PC-3 (cell line): ENCODE data around the gene PLOD3. TPM values are rescaled to one million over a fixed set of nuclear protein-coding genes. Genes with fewer than 3 reads are reported as not detected.
"Not testable (repeated sequence)": the region's sequence is repeated elsewhere in the genome, so short reads cannot be mapped to it uniquely, and the experiment has no call there.

Experiments
- ATAC-seq: fragments of 200-7000 bp; cut with Tn5 transposase; 2 replicates; pipeline ENCODE4 v1.9.1; 2020; ENCODE audit warnings: mild to moderate bottlenecking, moderate library complexity
- BruUV-seq: library from RNA; stranded (reverse); fragments of 400-500 nt; replicated peaks from 2 replicates; lab custom pipeline; 2021; lab: Mats Ljungman, UMichigan
- CTCF ChIA-PET: fragments of 300-600 bp; sonication (Branson Sonifier 250); formaldehyde crosslinking; loops from one replicate; lab custom pipeline; 2022; ENCODE audit warnings: antibody characterized with exemption; lab: Charles Lee
- POLR2A ChIA-PET: fragments of 300-600 bp; sonication (Branson Sonifier 250); formaldehyde crosslinking; loops from one replicate; lab custom pipeline; 2022; ENCODE audit warnings: antibody characterized with exemption; ENCODE audit not compliant: unreplicated experiment; lab: Charles Lee
- DNase-seq: peaks from one replicate; pipeline ENCODE4 v3.0.0-alpha.2; 2015
- H2AFZ ChIP-seq: fragments of 300-600 bp; sonication (generic); 2 replicates; pipeline ENCODE4 v1.6.0; 2016; ENCODE audit warnings: antibody characterized with exemption, low read length
- H3F3A ChIP-seq: fragments of 300-600 bp; sonication (generic); one replicate; pipeline ENCODE4 v1.6.0; 2017; ENCODE audit warnings: antibody characterized with exemption, low read length, control low read depth, mild to moderate bottlenecking; ENCODE audit not compliant: unreplicated experiment
- H3K27ac ChIP-seq: fragments of 300-600 bp; sonication (generic); 2 replicates; pipeline ENCODE4 v1.5.1; 2016; ENCODE audit warnings: mild to moderate bottlenecking, low read length
- H3K27me3 ChIP-seq: fragments of 300-600 bp; sonication (generic); 2 replicates; pipeline ENCODE4 v1.6.1; 2016; ENCODE audit warnings: low read length, mixed read lengths
- H3K36me3 ChIP-seq: fragments of 300-600 bp; sonication (generic); 2 replicates; pipeline ENCODE4 v1.6.1; 2016; ENCODE audit warnings: low read depth, mixed run types, low read length, mixed read lengths
- H3K4me1 ChIP-seq: fragments of 300-600 bp; sonication (generic); 2 replicates; pipeline ENCODE4 v1.5.1; 2016; ENCODE audit warnings: low read length; ENCODE audit not compliant: insufficient read depth
- H3K4me2 ChIP-seq: fragments of 300-600 bp; sonication (generic); 2 replicates; pipeline ENCODE4 v1.6.0; 2016; ENCODE audit warnings: low read length
- H3K4me3 ChIP-seq: fragments of 300-600 bp; sonication (generic); 2 replicates; pipeline ENCODE4 v1.5.1; 2016; ENCODE audit warnings: mild to moderate bottlenecking, low read length, mixed read lengths
- H3K79me2 ChIP-seq: fragments of 300-600 bp; sonication (generic); 2 replicates; pipeline ENCODE4 v1.6.1; 2017; ENCODE audit warnings: low read length, mixed read lengths
- H3K9ac ChIP-seq: fragments of 300-600 bp; sonication (generic); 2 replicates; pipeline ENCODE4 v1.6.0; 2016; ENCODE audit warnings: mild to moderate bottlenecking, low read length
- H3K9me2 ChIP-seq: fragments of 300-600 bp; sonication (generic); replicated peaks from 2 replicates; pipeline ENCODE4 v1.6.1; 2016; ENCODE audit warnings: mixed run types, low read length, mixed read lengths
- H3K9me3 ChIP-seq: fragments of 300-600 bp; sonication (generic); 2 replicates; pipeline ENCODE4 v1.6.1; 2016; ENCODE audit warnings: low read length, mixed read lengths
- H4K20me1 ChIP-seq: fragments of 300-600 bp; sonication (generic); 2 replicates; pipeline ENCODE4 v1.6.1; 2016; ENCODE audit warnings: low read length, mixed read lengths
- EZH2 ChIP-seq: fragments of 300-600 bp; sonication (generic); IDR thresholded peaks from one replicate; pipeline ENCODE4 v1.6.1; 2017; ENCODE audit warnings: antibody characterized with exemption, mild to moderate bottlenecking, low read length; ENCODE audit not compliant: unreplicated experiment
- EZH2phosphoT487 ChIP-seq: fragments of 300-600 bp; sonication (generic); IDR thresholded peaks from 2 replicates; pipeline ENCODE4 v1.6.1; 2018; ENCODE audit warnings: mild to moderate bottlenecking, antibody characterized with exemption, low read length, borderline replicate concordance
- intact Hi-C: fragments of 100-400 bp; cut with micrococcal nuclease; formaldehyde crosslinking; loops from 2 replicates; pipeline ENCODE4 v1.9.0; 2023
- total RNA-seq: library from RNA; depleted of rRNA; stranded (reverse); fragments of >200 nt; gene quantifications from 2 replicates; pipeline ENCODE4 v1.2.3, GENCODE V29; 2014
- TF ChIP-seq, protein P1 (sequence below): fragments of 300-600 bp; sonication (generic); conservative IDR thresholded peaks from 2 replicates; pipeline ENCODE4 v1.5.1; 2017; ENCODE audit warnings: antibody characterized with exemption, low read depth, mild to moderate bottlenecking, low read length

Gene PLOD3
- total RNA-seq, 1 experiment from 2014 or later = 66.6 TPM

DNA sequence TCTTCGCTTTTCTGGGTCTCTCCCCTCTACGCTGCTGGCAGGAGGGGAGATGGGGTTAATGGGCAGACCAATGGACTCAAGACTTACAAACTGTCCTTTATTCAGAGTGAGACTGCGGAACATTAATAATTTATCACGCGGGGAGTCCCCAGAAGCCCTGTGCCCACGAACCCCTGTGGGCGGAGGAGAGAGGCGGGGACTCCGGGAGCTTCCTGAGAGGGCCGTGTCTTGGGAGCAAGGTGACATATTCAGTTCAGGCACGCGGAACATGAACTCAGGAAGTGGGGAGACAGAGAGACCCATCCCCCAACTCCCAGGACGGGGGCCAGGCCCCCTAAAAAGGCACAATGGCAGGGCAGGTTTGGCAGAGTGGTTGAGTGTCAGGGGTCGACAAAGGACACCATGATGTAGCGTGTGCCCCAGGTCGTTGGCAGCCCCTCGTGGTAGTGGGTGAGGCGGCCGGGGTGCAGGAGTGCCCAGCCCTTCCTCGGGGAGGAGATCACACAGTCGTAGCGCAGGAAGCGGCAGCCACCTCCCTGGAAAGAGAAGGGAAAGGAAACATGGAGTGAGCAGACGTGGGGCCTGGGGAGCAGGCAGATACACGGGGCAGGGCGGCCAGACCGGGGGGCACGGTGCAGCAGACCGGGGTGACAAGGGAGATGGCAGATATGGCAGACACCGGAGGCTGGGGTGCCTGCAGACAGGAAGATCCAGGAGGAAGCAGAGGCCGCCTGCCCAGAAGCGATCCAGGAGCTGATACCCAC, 11.3 kb downstream of the PLOD3 start:
- TSS peak; percentile 31 for BruUV-seq
- POLR2A ChIA-PET = no interaction called here

DNA sequence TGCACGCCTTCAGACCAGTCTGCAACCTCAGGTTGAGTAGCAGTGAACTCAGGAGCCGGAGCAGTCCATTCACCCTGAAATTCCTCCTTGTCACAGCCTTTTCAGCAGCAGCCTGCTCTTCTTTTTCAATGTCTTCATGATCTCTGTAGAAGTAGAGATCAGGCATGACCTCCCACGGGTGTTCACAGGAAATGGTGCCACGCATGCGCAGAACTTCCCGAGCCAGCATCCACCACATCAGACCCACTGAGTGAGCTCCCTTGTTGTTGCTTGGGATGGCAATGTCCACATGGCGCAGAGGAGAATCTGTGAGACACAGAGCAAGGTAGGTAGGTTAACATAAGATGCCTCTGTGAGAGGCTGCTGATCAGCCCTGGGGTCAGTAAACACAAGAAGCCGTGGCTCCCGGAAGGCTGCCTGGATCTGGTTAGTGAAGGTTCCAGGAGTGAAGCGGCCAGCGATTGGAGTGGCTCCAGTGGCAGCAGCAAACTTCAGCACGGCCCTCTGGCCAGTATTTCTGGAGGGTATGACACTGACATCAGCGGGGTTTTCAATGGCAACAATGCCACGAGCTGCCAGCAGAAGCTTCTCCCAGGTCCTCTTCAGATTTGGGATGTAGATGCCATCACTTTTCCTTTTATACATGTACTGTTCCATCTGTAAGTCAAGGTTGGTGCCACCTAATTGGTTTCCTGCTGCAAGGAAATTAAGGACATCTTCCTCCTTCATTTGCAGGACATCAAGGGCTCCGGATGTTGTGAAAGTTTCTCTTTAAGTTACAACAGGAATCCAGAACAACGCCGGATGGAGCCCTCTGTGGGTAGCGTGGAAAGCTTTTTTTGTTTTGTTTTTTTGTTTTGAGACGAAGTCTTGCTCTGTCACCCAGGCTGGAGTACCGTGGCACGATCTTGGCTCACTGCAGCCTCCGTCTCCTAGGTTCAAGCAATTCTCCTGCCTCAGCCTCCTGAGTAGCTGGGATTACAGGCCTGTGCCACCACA, 13.3 kb downstream of the PLOD3 start:
- H3K9me2 ChIP-seq, H3F3A ChIP-seq, H3K9me3 ChIP-seq, H3K79me2 ChIP-seq, H2AFZ ChIP-seq, H4K20me1 ChIP-seq, H3K27me3 ChIP-seq, H3K27ac ChIP-seq, H3K4me3 ChIP-seq, H3K4me1 ChIP-seq, ATAC-seq, intact Hi-C loops, H3K36me3 ChIP-seq, DNase-seq, H3K9ac ChIP-seq, H3K4me2 ChIP-seq, BruUV-seq, CTCF ChIA-PET: not testable (repeated sequence)
- POLR2A ChIA-PET = interaction anchor here (0.6 kb wide), 1 partner anchor 34 kb away, joined by 3 read pairs; the partner anchor contains the start of gene CLDN15

More for the DNA sequence above, 11.3 kb downstream of the PLOD3 start:
- Histone ChIP-seq H3K4me3 (no peak overlapping the region), H3K27ac (no peak overlapping the region), H3K4me2 (no peak overlapping the region), H3K9me2 (no peaks in the 10 kb centered on the region), H3K4me1 (no peaks in the 10 kb centered on the region), H3K79me2 (no peaks in the 10 kb centered on the region), H2AFZ (no peak overlapping the region), H3K36me3 (no peaks in the 10 kb centered on the region; the same call in 1 of the 2 replicates), H3K9me3 (no peaks in the 10 kb centered on the region), H4K20me1 (no peaks in the 10 kb centered on the region), H3K9ac (no peak overlapping the region), H3K27me3 (no peaks in the 10 kb centered on the region), H3F3A (no peaks in the 10 kb centered on the region)
- ATAC-seq = no peak
- intact Hi-C loops = no loop called here
- no peak for DNase-seq
- TF ChIP-seq EZH2phosphoT487 (no peak), EZH2 (no peak)
- TF ChIP-seq, protein P1, sequence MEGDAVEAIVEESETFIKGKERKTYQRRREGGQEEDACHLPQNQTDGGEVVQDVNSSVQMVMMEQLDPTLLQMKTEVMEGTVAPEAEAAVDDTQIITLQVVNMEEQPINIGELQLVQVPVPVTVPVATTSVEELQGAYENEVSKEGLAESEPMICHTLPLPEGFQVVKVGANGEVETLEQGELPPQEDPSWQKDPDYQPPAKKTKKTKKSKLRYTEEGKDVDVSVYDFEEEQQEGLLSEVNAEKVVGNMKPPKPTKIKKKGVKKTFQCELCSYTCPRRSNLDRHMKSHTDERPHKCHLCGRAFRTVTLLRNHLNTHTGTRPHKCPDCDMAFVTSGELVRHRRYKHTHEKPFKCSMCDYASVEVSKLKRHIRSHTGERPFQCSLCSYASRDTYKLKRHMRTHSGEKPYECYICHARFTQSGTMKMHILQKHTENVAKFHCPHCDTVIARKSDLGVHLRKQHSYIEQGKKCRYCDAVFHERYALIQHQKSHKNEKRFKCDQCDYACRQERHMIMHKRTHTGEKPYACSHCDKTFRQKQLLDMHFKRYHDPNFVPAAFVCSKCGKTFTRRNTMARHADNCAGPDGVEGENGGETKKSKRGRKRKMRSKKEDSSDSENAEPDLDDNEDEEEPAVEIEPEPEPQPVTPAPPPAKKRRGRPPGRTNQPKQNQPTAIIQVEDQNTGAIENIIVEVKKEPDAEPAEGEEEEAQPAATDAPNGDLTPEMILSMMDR = no peak
- CTCF ChIA-PET = no interaction called here

DNA sequence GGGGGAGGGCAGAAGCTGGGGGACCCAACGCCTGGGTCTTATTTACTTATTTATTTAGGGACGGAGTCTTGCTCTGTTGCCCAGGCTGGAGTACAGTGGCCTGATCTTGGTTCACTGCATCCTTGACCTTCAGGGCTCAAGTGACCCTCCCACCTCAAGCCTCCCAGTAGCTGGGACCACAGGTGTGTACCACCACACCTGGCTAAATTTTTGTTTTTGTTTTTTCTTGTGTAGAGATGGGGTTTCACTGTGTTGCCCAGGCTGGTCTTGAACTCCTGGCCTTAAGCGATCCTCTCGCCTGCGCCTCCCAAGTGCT, 14.8 kb downstream of the PLOD3 start:
- ATAC-seq = no peak
- H3K9me3 ChIP-seq = no peaks in the 10 kb centered on the region
- CTCF ChIA-PET = no interaction called here
- intact Hi-C loops = no loop called here
- H3K4me2 ChIP-seq = no peak overlapping the region
- H3K9ac ChIP-seq = no peak overlapping the region
- H3F3A ChIP-seq = no peaks in the 10 kb centered on the region
- H3K27me3 ChIP-seq = no peaks in the 10 kb centered on the region
- DNase-seq = no peak
- H3K36me3 ChIP-seq = no peaks in the 10 kb centered on the region
- no peak overlapping the region for H2AFZ ChIP-seq
- no peaks in the 10 kb centered on the region for H3K79me2 ChIP-seq
- no peak overlapping the region for H3K4me3 ChIP-seq
- no peaks in the 10 kb centered on the region for H3K4me1 ChIP-seq
- no peaks in the 10 kb centered on the region for H4K20me1 ChIP-seq
- H3K27ac ChIP-seq = no peak overlapping the region
- POLR2A ChIA-PET = no interaction called here
- TF ChIP-seq EZH2phosphoT487 (no peak), EZH2 (no peak)
- TF ChIP-seq, protein P1 = no peak
- H3K9me2 ChIP-seq = no peaks in the 10 kb centered on the region
- BruUV-seq = no TSS peak
